Lower leg skin (tissue), 4 donors: ENCODE data around the gene SPPL2A. TPM values are rescaled to one million over a fixed set of nuclear protein-coding genes. Genes with fewer than 3 reads are reported as not detected.

ENCODE experiments used
- DNase-seq, 2 donors: peaks; one replicate each; pipeline ENCODE4 v3.0.0-alpha.2; 2019; ENCODE audit warnings: low spot score in 2 of 2
- H3K4me3 ChIP-seq: fragments of 200-600 bp; sonication (generic); 2 replicates; pipeline ENCODE4 v1.5.1; 2017; ENCODE audit warnings: mild to moderate bottlenecking, low read depth; ENCODE audit not compliant: poor library complexity, severe bottlenecking
- CTCF ChIP-seq, 3 donors: fragments of 450-650 bp; IDR thresholded peaks; one replicate each; pipeline ENCODE4 v1.5.1; 2016; ENCODE audit warnings: antibody characterized with exemption in 3 of 3, mild to moderate bottlenecking in 3 of 3, moderate library complexity in 2 of 3
- POLR2A ChIP-seq, 2 donors: fragments of 450-650 bp; IDR thresholded peaks; one replicate each; pipeline ENCODE4 v1.6.1; 2016 to 2017; ENCODE audit warnings: antibody characterized with exemption in 2 of 2, mild to moderate bottlenecking in 1 of 2, moderate library complexity in 1 of 2
- WGBS, 2 donors: methylation state at CpG; one replicate each; pipeline ENCODE4 v1.1.5; 2018; 5-methylcytosine and 5-hydroxymethylcytosine counted together
- intact Hi-C: fragments of 100-400 bp; cut with DNase I; formaldehyde crosslinking; loops from one replicate; pipeline ENCODE4 v1.15.0; 2023; ENCODE audit warnings: low total_unique reads
- total RNA-seq, 4 donors: library from RNA; depleted of rRNA; stranded (reverse); fragments of >200 nt; gene quantifications; one replicate each; pipeline ENCODE4 v1.1.0, GENCODE V29; 2016

The SPPL2A gene
- total RNA-seq, 4 donors from 2014 or later = 116 to 404 (median 151) TPM

DNA sequence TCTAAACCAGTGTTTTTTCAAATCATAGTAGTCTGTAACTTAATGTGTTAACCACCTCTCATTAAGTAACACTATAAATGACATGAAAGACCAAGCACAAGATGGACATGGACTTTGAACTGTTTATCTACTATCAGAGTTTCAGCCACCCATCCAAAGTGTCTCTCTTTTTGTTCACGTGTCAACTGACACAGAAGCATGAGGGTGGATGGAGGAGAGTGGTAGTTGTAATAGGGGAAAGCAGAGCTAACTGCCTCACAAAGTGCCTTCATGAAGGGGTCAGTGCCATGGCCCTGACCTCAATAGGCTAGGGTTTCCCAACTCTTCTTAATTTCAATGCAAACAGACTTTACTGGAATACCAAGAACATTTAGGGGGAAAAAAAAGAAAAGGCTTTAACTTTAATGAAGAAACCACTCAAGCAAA is 46.8 kb downstream of the SPPL2A start:
- DNase-seq = no peak
- no peak for TF ChIP-seq CTCF (IDR thresholded peaks at IDR 0.05)
- TF ChIP-seq POLR2A (IDR thresholded peaks at IDR 0.05) = no peak
- intact Hi-C loops = no loop called here
- no peak overlapping the region for H3K4me3 ChIP-seq
- 91 to 96% methylated on average over 1 of the region's 1 CpG for WGBS, 2 donors

DNA sequence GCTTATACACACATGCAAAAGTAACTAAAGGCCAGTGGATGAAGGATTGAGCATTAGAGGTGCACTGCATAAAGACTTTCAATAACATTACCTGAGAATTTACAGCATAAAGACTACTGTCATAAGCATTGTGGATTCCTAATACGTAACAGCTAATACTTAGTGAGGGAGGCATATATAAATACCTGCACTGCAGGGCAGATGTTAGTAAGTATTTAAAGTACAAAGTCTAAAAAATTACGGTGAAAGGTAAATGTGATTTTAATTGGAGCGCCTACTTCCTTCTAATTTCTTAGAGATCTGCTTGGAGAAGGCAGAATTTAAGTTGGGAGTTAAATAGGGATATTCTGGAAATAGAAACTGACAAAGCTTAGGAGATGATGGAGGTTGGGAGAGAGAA is 53.5 kb downstream of the SPPL2A start:
- WGBS, 2 donors = 96 to 98% methylated on average over 3 of the region's 3 CpGs
- intact Hi-C loops = no loop called here
- TF ChIP-seq POLR2A (IDR thresholded peaks at IDR 0.05) (no peak), CTCF (IDR thresholded peaks at IDR 0.05) (no peak)
- no peak overlapping the region for H3K4me3 ChIP-seq
- no peak for DNase-seq

GRCh38 chr15:50710585-50710984 is 54.9 kb downstream of the SPPL2A start:
- TF ChIP-seq CTCF (IDR thresholded peaks at IDR 0.05) (no peak), POLR2A (IDR thresholded peaks at IDR 0.05) (no peak)
- no peak overlapping the region for H3K4me3 ChIP-seq
- intact Hi-C loops = no loop called here
- no peak for DNase-seq

DNA sequence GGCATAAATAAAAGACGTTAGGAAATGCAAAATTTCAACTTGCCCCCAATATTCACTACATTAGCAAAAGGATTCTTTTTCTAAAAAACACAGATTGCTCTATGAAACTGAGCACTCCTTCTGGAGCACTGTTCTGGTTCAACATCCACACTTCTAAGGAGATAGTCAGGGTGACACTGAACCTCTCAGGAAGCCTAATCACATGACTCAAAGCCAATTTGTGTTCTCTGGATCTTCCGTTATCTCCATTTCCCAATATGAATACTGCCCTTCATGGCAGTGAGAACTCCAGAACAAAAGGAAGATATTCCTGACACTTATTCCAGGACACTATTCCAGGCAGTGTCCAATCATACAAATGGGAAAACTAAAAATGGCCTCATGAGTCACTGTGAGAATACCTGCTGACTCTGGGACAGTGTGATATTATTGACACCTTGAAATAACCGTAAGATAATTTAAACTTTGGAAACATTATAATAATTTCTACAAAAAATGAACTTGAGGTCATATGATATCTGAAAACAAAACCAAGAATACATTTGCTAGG is 57.6 kb downstream of the SPPL2A start:
- no peak for TF ChIP-seq POLR2A (IDR thresholded peaks at IDR 0.05)
- no peak for TF ChIP-seq CTCF (IDR thresholded peaks at IDR 0.05)
- intact Hi-C loops = no loop called here
- DNase-seq = no peak
- 89 to 94% methylated on average over 3 of the region's 3 CpGs for WGBS, 2 donors
- no peak overlapping the region for H3K4me3 ChIP-seq

DNA sequence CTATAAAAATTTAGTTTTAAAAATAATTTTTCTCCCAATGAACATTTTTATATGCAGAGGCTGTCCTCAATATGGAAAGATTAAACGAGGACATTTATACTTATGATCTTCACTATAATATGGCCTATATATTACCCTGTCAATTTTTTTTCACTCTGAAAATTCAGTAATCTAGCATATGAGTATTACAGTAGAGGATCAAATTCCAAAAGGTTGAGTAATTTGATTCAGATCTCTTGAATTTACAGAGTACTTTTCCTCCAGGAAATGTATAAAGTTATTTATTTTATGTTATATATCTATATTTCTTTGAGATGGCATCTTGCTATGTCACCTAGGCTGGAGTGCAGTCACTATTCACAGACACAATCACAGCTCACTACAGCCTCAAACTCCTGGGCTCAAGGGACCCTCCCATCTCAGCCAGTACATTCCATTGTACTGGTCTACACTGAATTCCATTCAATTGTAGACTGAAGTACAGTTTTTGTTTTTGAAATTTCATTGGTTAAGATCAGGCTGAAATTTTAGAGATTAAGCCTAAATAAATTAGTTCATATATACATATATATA is 62.7 kb downstream of the SPPL2A start:
- no peak overlapping the region for H3K4me3 ChIP-seq
- no peak for DNase-seq
- intact Hi-C loops = no loop called here
- TF ChIP-seq POLR2A (IDR thresholded peaks at IDR 0.05) (no peak), CTCF (IDR thresholded peaks at IDR 0.05) (no peak)
- 67 to 68% methylated on average over 1 of the region's 1 CpG for WGBS, 2 donors

DNA sequence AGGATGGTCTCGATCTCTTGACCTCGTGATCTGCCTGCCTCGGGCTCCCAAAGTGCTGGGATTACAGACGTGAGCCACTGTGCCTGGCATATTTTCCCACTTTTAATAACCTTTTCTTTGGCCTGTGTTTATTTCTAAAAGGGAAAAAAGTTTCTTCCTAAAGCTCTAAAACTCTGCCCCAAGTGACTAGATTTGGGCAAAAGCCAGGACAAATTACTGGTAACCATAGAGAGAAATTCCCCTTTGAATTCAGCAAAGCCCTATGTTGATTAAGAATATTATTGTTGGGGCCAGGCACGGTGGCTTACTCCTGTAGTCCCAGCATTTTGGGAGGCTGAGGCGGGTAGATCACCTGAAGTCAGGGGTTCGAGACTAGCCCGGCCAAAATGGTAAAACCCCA is 67.4 kb downstream of the SPPL2A start:
- intact Hi-C loops = no loop called here
- WGBS, 2 donors = 69 to 71% methylated on average over 8 of the region's 8 CpGs
- TF ChIP-seq POLR2A (IDR thresholded peaks at IDR 0.05) = no peak
- TF ChIP-seq CTCF (IDR thresholded peaks at IDR 0.05) = no peak
- DNase-seq = no peak
- no peak overlapping the region for H3K4me3 ChIP-seq
